Measurements from ENCODE around the gene TOMM70. TPM values are rescaled to one million over a fixed set of nuclear protein-coding genes. Genes with fewer than 3 reads are reported as not detected.

TOMM70 gene
- polyA plus RNA-seq, 1 donor from 2014 or later, result 110 TPM

GRCh38 chr3:100354850-100355249 lies 46.0 kb downstream of the TOMM70 start:
- TF ChIP-seq MXI1 (conservative IDR thresholded peaks at IDR 0.05; ENCODE audit: poor library complexity, severe bottlenecking), result no peak
- TF ChIP-seq TAF1 (IDR thresholded peaks at IDR 0.05; ENCODE audit: low read depth), result no peak
- no peak for TF ChIP-seq EZH2 (IDR thresholded peaks at IDR 0.05; ENCODE audit: borderline replicate concordance, insufficient read depth, low read length, poor library complexity, severe bottlenecking)
- no peak for TF ChIP-seq RAD21 (conservative IDR thresholded peaks at IDR 0.05)
- TF ChIP-seq, protein P1, sequence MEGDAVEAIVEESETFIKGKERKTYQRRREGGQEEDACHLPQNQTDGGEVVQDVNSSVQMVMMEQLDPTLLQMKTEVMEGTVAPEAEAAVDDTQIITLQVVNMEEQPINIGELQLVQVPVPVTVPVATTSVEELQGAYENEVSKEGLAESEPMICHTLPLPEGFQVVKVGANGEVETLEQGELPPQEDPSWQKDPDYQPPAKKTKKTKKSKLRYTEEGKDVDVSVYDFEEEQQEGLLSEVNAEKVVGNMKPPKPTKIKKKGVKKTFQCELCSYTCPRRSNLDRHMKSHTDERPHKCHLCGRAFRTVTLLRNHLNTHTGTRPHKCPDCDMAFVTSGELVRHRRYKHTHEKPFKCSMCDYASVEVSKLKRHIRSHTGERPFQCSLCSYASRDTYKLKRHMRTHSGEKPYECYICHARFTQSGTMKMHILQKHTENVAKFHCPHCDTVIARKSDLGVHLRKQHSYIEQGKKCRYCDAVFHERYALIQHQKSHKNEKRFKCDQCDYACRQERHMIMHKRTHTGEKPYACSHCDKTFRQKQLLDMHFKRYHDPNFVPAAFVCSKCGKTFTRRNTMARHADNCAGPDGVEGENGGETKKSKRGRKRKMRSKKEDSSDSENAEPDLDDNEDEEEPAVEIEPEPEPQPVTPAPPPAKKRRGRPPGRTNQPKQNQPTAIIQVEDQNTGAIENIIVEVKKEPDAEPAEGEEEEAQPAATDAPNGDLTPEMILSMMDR (IDR thresholded peaks at IDR 0.05; ENCODE audit: poor library complexity, severe bottlenecking), result no peak
- TF ChIP-seq SMC3 (conservative IDR thresholded peaks at IDR 0.05; ENCODE audit: poor library complexity), result no peak
- TF ChIP-seq, protein P2, sequence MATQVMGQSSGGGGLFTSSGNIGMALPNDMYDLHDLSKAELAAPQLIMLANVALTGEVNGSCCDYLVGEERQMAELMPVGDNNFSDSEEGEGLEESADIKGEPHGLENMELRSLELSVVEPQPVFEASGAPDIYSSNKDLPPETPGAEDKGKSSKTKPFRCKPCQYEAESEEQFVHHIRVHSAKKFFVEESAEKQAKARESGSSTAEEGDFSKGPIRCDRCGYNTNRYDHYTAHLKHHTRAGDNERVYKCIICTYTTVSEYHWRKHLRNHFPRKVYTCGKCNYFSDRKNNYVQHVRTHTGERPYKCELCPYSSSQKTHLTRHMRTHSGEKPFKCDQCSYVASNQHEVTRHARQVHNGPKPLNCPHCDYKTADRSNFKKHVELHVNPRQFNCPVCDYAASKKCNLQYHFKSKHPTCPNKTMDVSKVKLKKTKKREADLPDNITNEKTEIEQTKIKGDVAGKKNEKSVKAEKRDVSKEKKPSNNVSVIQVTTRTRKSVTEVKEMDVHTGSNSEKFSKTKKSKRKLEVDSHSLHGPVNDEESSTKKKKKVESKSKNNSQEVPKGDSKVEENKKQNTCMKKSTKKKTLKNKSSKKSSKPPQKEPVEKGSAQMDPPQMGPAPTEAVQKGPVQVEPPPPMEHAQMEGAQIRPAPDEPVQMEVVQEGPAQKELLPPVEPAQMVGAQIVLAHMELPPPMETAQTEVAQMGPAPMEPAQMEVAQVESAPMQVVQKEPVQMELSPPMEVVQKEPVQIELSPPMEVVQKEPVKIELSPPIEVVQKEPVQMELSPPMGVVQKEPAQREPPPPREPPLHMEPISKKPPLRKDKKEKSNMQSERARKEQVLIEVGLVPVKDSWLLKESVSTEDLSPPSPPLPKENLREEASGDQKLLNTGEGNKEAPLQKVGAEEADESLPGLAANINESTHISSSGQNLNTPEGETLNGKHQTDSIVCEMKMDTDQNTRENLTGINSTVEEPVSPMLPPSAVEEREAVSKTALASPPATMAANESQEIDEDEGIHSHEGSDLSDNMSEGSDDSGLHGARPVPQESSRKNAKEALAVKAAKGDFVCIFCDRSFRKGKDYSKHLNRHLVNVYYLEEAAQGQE (IDR thresholded peaks at IDR 0.05; ENCODE audit: borderline replicate concordance), result no peak
- TF ChIP-seq EP300 (conservative IDR thresholded peaks at IDR 0.05; ENCODE audit: poor library complexity, severe bottlenecking), result no peak
- no peak for TF ChIP-seq POLR2AphosphoS5 (IDR thresholded peaks at IDR 0.05)
- H3K27me3 ChIP-seq (ENCODE audit: insufficient read depth, low read depth, low read length), result no peaks in the 10 kb centered on the region
- no peak overlapping the region for H3K27ac ChIP-seq (ENCODE audit: low read length)
- H3K4me2 ChIP-seq (ENCODE audit: low read length), result no peak overlapping the region
- H4K20me1 ChIP-seq (ENCODE audit: insufficient read depth), result no peaks in the 10 kb centered on the region
- H3K79me2 ChIP-seq (replicated peaks; ENCODE audit: insufficient read depth, low read length), result no peaks in the 10 kb centered on the region
- no peak overlapping the region for H3K9ac ChIP-seq (ENCODE audit: low read length)
- no peaks in the 10 kb centered on the region for H3F3A ChIP-seq (ENCODE audit: insufficient read depth, low read length, poor library complexity, severe bottlenecking)
- H3K9me3 ChIP-seq (ENCODE audit: low read length), result no peaks in the 10 kb centered on the region
- no peaks in the 10 kb centered on the region for H3K9me2 ChIP-seq (ENCODE audit: insufficient read depth, low read length)
- no peak overlapping the region for H3K4me3 ChIP-seq (ENCODE audit: low read length)
- H3K36me3 ChIP-seq (ENCODE audit: insufficient read depth, low read length), result no peaks in the 10 kb centered on the region
- H2AFZ ChIP-seq (ENCODE audit: low read depth, low read length), result no peak overlapping the region

- Histone ChIP-seq H3K4me2 (ENCODE audit: low read length) (no peak overlapping the region), H3K79me2 (replicated peaks; ENCODE audit: insufficient read depth, low read length) (no peaks in the 10 kb centered on the region), H3K4me3 (ENCODE audit: low read length) (no peak overlapping the region), H4K20me1 (ENCODE audit: insufficient read depth) (no peaks in the 10 kb centered on the region), H3K9ac (ENCODE audit: low read length) (no peak overlapping the region), H3K27me3 (ENCODE audit: insufficient read depth, low read depth, low read length) (no peaks in the 10 kb centered on the region), H2AFZ (ENCODE audit: low read depth, low read length) (no peak overlapping the region), H3K27ac (ENCODE audit: low read length) (no peak overlapping the region), H3K36me3 (ENCODE audit: insufficient read depth, low read length) (no peaks in the 10 kb centered on the region), H3K9me3 (ENCODE audit: low read length) (no peaks in the 10 kb centered on the region), H3K9me2 (ENCODE audit: insufficient read depth, low read length) (no peaks in the 10 kb centered on the region), H3F3A (ENCODE audit: insufficient read depth, low read length, poor library complexity, severe bottlenecking) (no peaks in the 10 kb centered on the region)
- TF ChIP-seq POLR2AphosphoS5 (IDR thresholded peaks at IDR 0.05) (no peak), RAD21 (conservative IDR thresholded peaks at IDR 0.05) (no peak), MXI1 (conservative IDR thresholded peaks at IDR 0.05; ENCODE audit: poor library complexity, severe bottlenecking) (no peak), TAF1 (IDR thresholded peaks at IDR 0.05; ENCODE audit: low read depth) (no peak), EZH2 (IDR thresholded peaks at IDR 0.05; ENCODE audit: borderline replicate concordance, insufficient read depth, low read length, poor library complexity, severe bottlenecking) (no peak), EP300 (conservative IDR thresholded peaks at IDR 0.05; ENCODE audit: poor library complexity, severe bottlenecking) (no peak), SMC3 (conservative IDR thresholded peaks at IDR 0.05; ENCODE audit: poor library complexity) (no peak)
- TF ChIP-seq, protein P1 (IDR thresholded peaks at IDR 0.05; ENCODE audit: poor library complexity, severe bottlenecking), result no peak
- TF ChIP-seq, protein P2 (IDR thresholded peaks at IDR 0.05; ENCODE audit: borderline replicate concordance), result no peak
Measured at GRCh38 chr3:100352296-100353231, 48.3 kb downstream of the TOMM70 start.
